BJ (cell line): ENCODE measurements around the gene CCL24. TPM values are rescaled to one million over a fixed set of nuclear protein-coding genes. Genes with fewer than 3 reads are reported as not detected.
"Not testable (repeated sequence)": the region's sequence is repeated elsewhere in the genome, so short reads cannot be mapped to it uniquely, and the experiment has no call there.

Source experiments
- CTCF ChIA-PET: fragments of 350-600 bp; formaldehyde crosslinking; extraction: SDS; loops from one replicate; lab custom pipeline; 2021; ENCODE audit warnings: antibody characterized with exemption, inconsistent platforms; lab: Yijun Ruan, JAX
- POLR2A ChIA-PET: fragments of 300-600 bp; sonication (Branson Sonifier 250); formaldehyde crosslinking; extraction: SDS; loops from one replicate; lab custom pipeline; 2021; ENCODE audit warnings: antibody characterized with exemption; lab: Charles Lee
- DNase-seq: peaks from one replicate; pipeline ENCODE4 v3.0.0-alpha.2; 2011; ENCODE audit warnings: low read depth
- H3K27me3 ChIP-seq: 2 replicates; pipeline ENCODE4 v1.6.0; 2011; ENCODE audit warnings: low read length; ENCODE audit not compliant: control insufficient read depth, insufficient read depth
- H3K36me3 ChIP-seq: 2 replicates; pipeline ENCODE4 v1.5.1; 2011; ENCODE audit warnings: low read length; ENCODE audit not compliant: control insufficient read depth, insufficient read depth
- H3K4me3 ChIP-seq: 2 replicates; pipeline ENCODE4 v1.5.1; 2011; ENCODE audit warnings: low read depth, mild to moderate bottlenecking, control low read depth, low read length
- CTCF ChIP-seq: IDR thresholded peaks from 2 replicates; pipeline ENCODE4 v1.5.1; 2011; ENCODE audit warnings: low read depth, mild to moderate bottlenecking, control low read depth, inconsistent platforms, low read length, moderate library complexity; ENCODE audit not compliant: insufficient read depth
- polyA plus RNA-seq: library from polyadenylated mRNA; depleted of rRNA; stranded (reverse); fragments of >200 nt; gene quantifications from 2 replicates; pipeline ENCODE4 v1.2.3, GENCODE V29; 2011; rRNA removed

Gene CCL24
- polyA plus RNA-seq, 1 experiment: not detected

DNA sequence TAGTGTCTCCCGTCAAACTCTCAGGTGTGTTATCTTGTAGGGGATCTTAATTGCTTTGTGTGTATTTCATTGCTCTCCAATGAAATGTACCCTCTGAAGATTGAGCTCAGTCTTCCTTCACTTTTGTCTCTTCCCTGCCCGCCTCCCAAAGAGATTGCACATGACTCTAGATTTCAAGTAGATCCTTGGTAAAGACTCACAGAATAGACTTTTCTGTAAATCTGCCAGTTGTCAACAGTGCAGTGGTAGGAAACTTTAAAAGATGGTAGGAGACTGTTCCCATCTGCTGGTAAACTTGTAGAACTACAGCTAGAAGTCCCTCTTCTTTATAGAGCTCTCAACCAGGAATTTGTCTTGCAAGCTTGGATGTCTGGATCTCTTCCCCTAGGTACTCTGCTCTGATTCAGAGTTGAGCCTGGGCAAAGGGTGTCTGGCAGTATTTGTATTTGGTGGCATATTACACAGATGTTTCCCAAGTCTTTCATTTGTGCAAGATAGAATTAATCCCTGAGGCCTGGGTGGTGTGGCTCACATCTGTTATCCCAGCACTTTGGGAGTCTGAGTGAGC, 51.2 kb downstream of the CCL24 start:
- no peaks in the 10 kb centered on the region for H3K36me3 ChIP-seq
- ChIA-PET POLR2A (no interaction called here), CTCF (interaction anchor here (0.8 to 2.7 kb wide), 12 partner anchors 8 to 234 kb away, joined by 3 to 20 read pairs (median 4); partner anchors contain the start of genes CCL26 and HIP1)
- peak; percentile 17 for DNase-seq
- H3K27me3 ChIP-seq: no peaks in the 10 kb centered on the region
- no peak overlapping the region for H3K4me3 ChIP-seq
- TF ChIP-seq CTCF: peak; percentile 73

DNA sequence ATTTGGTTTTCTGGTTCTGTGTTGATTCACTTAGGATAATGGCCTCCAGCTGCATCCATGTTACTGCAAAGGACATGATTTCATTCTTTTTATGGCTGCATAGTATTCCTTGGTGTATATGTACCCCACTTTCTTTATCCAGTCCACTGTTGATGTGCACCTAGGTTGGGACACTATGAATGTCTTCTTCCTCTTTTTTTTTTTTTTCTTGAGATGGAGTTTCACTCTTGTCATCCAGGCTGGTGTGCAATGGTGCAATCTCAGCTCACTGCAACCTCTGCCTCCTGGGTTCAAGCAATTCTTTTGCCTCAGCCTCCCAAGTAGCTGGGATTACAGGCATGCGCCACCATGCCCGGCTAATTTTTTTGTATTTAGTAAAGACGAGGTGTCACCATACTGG, 51.8 kb downstream of the CCL24 start:
- H3K27me3 ChIP-seq, DNase-seq, POLR2A ChIA-PET, H3K4me3 ChIP-seq, H3K36me3 ChIP-seq: not testable (repeated sequence)
- CTCF ChIA-PET: interaction anchor here (0.7 to 2.7 kb wide), 10 partner anchors 8 to 198 kb away, joined by 3 to 20 read pairs (median 4); partner anchors contain the start of genes CCL26 and HIP1

Other genes starting within 250 kb of the CCL24 start
- 6.5 and 7.5 TPM in 2 replicates for gene HIP1, start 74.9 kb downstream of the CCL24 start, polyA plus RNA-seq
- 0.26 TPM in 1 of 2 replicates, not detected in the other for gene CCL26, start 41.6 kb downstream of the CCL24 start, polyA plus RNA-seq
- 40.3 and 71.3 TPM in 2 replicates for gene RHBDD2, start 65.2 kb upstream of the CCL24 start, polyA plus RNA-seq
- 35.3 and 63.4 TPM in 2 replicates for gene POR, start 101.3 kb upstream of the CCL24 start, polyA plus RNA-seq
- 59.9 and 75.2 TPM in 2 replicates for gene TMEM120A, start 180.8 kb upstream of the CCL24 start, polyA plus RNA-seq
- 64.7 and 75.6 TPM in 2 replicates for gene STYXL1, start 234.2 kb upstream of the CCL24 start, polyA plus RNA-seq
- gene MDH2, start 234.3 kb upstream of the CCL24 start, polyA plus RNA-seq: 109 and 166 TPM in 2 replicates